HG03469 (cell line): Measurements from ENCODE around the gene ENTPD1.
"Not testable (repeated sequence)": the region's sequence is repeated elsewhere in the genome, so short reads cannot be mapped to it uniquely, and the experiment has no call there.

Source experiments
- ATAC-seq: cut with Tn5 transposase; IDR thresholded peaks from one replicate; pipeline ENCODE4 v1.9.1; 2021; ENCODE audit warnings: mild to moderate bottlenecking, moderate library complexity, moderate number of reproducible peaks; ENCODE audit not compliant: unreplicated experiment

Gene ENTPD1

DNA sequence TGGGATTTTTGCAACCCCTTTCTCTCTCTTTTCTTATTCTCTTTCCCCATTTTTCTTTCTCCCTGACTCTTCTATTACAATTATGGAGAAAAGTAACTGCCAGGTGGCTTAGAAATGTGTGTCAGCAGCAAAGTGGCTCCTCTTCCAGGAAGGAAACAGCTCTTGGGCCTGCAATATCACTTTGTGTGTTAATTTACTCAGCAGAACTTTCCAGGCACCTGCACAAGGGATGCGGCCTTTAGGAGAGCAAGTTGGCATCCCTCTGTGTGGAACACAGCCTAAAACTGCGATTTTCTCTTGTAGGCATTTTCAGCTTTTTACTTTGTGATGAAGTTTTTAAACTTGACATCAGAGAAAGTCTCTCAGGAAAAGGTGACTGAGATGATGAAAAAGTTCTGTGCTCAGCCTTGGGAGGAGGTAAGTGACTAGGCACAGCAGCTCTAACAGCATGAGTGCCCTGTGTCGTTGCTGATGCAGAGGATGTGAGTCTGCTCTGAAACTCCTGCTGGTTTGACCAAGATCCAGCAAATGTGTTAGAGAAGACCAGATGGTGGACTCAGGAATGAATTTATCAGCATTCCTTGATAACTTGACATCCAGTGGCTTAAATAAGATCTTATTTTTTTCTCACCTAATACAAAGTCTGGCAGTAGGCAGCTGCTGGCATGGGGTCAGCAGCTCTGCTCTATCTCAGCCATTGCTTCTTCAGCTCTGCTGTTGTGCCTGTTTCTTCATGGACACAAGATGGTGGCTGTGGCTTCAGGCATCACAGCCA is 104.4 kb downstream of the ENTPD1 start:
- no peak for ATAC-seq

DNA sequence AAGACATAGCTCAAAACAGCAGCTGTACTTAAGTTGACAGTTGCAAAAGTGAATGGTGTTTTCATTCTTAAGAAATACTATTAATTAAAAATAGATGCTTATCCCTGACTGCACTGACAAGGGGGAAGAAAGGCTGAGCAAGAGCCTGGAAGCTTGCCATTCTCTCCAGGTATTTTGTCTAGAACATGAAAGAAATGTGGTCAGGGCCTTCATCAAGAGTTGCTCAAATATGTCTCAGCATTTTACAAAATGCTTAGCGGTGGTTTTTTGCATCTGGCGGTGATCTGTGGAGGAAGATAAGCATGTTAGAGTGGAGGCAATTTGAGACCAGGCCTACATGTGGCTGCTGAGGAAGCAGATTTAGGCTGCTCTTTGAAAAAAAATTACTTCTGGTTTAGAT is 105.4 kb downstream of the ENTPD1 start:
- no peak for ATAC-seq

DNA sequence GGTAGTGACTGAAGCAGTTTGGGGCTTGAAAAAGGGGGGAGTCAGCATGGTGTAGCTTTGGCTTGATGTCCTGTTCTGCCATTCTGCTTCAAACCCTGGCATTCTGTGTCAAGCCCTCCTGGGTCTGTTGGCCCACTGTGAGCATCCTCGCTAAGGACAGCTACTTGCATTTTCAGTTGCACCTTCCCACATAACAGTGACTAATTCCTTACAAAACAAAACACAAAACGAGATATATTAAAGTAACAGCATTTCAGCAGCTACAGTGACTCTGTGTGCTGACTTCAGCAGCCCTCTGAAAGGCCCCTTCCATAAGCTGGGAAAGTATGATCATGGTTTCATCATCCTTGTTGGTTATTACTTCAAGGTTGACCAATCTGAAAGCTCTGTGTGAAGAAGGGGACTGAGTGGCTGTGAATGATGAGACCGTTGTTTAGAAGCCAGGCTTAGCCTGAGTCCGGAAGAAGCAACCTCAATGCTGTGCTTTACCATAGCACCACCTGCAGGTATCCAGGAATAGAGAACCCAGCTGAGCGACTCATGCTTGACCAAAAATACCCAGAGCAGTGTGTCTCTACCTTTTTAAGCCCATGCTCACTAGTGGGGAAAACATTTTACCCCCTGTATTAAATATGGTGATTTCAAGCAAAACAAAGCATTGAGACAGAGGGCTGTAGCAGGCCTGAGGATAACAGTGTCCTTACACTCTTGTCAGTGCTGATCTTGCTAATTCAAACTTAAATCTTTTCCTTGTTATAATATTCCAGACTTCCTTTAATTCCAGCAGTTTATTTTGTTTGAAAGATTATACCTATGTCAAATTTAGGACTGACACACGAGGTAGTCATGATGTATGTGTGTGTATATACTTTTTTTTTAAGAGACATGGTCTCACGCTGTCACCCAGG is 109.2 kb downstream of the ENTPD1 start:
- ATAC-seq, result peak; percentile 85

DNA sequence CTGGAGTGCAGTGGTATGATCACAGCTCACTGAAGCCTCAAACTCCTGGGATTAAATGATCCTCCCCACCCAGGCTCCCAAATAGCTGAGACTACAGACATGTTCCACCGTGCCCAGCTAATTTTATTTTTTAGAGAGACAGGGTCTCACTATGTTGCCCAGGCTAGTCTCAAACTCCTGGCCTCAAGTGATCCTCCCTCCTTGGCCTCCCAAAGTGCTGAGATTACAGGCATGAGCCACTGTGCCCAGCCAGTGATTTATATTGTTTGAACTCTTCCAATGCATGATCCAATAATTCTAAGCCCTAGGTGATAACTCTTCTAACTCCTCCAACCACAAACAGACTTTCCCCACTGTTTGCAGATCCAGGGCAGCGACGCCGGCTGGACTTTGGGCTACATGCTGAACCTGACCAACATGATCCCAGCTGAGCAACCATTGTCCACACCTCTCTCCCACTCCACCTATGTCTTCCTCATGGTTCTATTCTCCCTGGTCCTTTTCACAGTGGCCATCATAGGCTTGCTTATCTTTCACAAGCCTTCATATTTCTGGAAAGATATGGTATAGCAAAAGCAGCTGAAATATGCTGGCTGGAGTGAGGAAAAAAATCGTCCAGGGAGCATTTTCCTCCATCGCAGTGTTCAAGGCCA is 110.0 kb downstream of the ENTPD1 start:
- ATAC-seq, result no peak

DNA sequence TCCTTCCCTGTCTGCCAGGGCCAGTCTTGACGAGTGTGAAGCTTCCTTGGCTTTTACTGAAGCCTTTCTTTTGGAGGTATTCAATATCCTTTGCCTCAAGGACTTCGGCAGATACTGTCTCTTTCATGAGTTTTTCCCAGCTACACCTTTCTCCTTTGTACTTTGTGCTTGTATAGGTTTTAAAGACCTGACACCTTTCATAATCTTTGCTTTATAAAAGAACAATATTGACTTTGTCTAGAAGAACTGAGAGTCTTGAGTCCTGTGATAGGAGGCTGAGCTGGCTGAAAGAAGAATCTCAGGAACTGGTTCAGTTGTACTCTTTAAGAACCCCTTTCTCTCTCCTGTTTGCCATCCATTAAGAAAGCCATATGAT is 110.5 kb downstream of the ENTPD1 start:
- no peak for ATAC-seq

DNA sequence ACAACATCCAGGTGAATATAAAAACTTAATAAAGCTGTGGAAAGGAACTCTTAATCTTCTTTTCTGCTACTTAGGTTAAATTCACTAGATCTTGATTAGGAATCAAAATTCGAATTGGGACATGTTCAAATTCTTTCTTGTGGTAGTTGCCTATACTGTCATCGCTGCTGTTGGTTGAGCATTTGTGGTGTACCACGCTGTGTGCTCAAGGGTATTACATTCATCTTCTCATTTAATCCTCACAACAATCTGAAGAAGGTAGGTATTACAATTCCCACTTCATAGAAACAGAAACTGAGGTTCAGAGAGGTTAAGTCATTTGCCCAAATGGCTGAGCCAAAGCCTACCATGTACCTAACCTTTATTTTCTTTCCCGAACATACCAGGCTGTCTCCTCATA is 111.9 kb downstream of the ENTPD1 start:
- no peak for ATAC-seq

DNA sequence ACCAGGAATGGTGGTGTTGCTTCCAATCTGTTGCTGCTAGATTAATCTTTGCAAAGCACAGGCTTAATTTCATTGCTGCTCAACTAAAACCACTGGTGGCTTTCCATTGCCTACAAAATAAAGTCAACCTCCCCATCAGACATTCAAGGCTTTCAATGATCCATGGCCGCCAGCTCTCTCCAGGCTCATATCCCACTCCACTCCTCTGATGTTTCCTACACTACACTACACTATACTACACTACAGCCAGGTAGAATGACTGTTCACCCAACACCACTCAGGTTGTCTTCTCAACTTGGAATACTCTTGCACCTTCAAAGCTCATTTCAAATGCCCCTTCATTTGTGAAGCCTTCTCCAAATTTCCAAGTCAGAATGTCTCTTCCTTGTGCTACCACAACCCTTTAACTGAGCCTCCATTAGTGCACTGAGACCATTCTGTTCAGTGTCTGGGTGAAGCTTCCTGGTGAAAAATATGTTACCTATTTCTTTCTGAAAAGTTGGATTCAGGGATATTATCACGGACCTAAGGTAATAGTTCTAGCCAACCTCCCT is 116.3 kb downstream of the ENTPD1 start:
- ATAC-seq, result no peak

DNA sequence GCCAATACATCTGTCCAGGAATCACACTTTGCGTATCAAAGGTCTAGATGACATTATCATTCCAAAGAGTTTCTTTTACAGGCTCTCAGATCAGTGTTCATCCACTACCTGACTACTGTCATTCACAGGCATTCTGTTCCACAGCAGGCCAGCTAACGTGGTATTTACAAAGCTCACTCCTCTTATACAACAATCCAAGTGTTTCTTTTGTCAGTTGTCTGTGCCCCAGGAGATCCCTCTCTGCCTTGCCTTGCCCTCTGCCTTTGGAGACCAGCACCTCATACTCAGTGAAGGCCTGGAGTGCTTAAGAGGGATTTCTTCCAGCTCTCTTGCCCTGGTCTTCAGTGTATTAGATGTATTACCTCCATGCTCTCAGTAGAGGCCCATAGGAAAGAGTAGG is 117.2 kb downstream of the ENTPD1 start:
- no peak for ATAC-seq

DNA sequence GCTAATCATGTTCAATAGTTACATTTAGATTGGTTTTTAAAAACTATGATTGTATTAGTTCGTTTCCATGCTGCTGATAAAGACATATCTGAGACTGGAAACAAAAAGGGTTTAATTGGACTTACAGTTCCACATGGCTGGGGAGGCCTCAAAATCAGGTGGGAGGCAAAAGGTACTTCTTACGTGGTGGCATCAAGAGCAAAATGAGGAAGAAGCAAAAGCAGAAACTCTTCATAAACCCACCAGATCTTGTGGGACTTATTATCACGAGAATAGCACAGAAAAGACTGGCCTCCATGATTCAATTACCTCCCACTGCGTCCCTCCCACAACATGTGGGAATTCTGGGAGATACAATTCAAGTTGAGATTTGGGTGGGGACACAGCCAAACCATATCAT is 117.7 kb downstream of the ENTPD1 start:
- no peak for ATAC-seq

DNA sequence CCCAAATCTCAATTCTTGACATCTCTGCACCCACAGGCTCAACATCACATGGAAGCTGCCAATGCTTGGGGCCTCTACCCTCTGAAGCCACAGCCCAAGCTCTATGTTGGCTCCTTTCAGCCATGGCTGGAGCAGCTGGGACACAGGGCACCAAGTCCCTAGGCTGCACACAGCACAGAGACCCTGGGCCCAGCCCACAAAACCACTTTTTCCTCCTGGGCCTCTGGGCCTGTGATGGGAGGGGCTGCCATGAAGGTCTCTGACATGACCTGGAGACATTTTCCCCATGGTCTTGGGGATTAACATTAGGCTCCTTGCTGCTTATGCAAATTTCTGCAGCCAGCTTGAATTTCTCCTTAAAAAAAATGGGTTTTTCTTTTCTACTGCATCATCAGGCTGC is 118.8 kb downstream of the ENTPD1 start:
- not testable (repeated sequence) for ATAC-seq

DNA sequence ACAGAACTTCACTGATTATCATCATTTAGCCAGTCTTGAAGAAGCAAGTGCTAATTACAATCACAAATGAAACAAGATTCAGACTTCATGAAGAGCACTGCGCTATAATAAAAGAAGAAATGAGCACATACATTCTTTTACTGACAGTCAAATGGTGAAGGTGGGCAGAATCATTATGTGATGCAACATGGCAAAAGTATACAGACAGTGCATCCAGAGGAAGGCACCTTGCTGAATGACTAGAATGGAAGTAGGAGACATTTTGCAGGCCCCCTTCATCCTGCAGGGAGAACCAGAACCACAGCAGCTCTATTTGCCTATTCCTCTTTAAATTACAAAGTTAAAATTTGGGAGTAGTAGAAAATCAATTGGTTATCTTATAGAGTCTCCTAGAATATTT is 120.8 kb downstream of the ENTPD1 start:
- ATAC-seq, result no peak

DNA sequence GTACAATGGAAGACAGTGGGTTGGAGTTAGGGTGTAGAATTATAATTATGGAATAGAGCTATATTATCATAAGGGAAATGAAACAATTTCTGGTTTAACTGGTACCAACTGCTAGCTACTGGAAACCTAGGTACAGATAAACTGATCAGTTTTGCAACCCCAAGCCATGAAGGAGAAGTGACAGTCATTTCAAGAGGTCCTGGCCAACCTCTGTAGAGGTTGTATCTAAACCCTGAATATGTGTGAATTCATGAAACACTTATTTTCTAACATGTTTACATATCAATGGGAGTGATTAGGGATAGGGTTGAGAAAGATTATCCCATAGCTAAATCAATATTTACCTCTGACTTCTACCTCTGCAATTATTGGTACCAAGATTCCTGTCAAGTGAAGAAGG is 121.9 kb downstream of the ENTPD1 start:
- ATAC-seq, result peak; percentile 45

DNA sequence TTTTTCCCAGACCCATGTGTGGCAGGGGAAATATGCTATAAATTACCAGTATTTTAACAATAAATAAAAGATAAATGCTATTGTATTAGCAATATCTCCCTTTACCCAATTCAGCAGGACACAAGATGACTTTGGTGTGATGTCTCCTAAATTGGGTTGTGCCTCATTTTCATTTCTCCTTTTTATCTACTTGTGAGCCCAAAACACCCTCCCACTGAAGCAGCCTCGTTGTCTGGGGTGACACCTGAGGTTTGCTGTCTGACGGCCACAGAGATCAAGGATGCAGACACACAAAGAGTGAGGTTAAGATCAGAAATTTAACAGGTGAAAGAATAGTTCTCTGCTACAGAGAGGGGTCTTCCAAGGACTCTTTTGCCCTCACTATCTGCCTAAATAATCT is 124.7 kb downstream of the ENTPD1 start:
- ATAC-seq, result peak; percentile 50

DNA sequence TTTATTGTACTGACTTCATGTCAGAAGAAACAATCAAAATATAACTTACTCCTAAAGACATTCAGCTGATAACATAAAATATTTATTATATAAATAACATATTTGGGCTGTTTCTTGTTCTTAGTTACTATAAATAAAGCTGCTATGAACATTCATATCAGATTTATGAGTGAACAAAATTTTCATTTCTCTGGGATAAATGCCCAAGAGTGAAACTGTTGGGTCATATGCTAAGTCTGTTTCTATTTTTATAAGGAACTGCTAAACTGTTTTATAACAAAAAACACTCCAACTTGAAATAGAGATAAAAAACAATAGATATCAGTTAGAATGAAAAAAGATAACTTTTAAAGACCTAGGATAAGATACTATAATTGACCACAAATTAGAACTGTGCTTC is 125.4 kb downstream of the ENTPD1 start:
- no peak for ATAC-seq

DNA sequence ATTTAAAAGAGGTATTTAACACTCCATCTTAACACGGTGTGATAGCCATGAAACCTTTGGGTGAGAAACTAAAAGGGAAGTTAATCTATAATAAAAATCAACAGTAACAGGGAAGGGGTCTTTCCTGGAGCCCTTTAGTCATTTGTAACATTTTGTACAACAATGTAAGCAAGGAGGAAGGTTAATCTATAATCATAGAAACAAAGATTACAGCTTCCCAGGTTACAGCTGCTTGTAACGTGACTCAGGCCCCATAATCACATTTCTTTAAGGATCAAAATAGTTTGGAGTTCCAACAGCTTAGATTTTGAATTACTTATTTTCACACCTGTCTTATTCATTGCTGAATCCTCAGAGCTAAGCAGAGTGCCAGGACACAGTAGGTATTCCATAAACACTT is 133.9 kb downstream of the ENTPD1 start:
- ATAC-seq, result no peak

DNA sequence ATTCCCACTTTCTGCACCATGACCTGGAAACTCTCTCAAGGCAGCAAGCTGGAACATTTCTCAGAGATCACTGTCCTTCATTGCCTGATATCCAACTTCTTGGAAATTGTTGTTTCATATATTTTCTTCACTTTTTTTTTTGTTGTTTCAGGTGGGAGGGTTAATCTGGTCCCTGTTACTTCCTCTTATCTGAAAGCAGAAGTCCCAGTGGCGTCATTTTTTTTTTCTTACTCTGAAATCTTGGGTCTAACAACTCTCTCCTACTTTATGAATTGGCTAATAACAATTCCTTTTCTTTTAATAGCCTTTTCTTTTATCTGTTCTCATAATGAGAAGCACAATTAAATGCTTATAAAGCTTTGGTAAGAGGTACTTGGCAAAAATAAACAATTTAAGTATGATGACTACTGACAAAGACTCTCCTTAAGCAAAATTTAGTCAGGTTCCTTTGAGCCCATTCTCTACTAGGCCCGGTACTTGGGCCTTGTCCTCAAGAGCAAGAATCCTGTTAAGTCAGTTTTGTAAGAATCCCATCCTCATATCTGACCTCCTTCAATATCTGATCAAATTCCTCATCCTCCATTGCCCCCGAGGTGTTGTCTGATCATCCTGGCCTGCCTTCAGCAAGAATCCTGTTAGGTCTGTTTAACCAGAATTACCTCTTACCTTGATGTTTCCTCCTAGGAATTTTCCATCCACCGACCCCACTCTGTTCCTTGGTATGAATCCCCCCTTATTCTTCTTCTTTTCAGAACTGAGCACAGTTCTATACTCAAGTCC is 140.3 kb downstream of the ENTPD1 start:
- no peak for ATAC-seq

DNA sequence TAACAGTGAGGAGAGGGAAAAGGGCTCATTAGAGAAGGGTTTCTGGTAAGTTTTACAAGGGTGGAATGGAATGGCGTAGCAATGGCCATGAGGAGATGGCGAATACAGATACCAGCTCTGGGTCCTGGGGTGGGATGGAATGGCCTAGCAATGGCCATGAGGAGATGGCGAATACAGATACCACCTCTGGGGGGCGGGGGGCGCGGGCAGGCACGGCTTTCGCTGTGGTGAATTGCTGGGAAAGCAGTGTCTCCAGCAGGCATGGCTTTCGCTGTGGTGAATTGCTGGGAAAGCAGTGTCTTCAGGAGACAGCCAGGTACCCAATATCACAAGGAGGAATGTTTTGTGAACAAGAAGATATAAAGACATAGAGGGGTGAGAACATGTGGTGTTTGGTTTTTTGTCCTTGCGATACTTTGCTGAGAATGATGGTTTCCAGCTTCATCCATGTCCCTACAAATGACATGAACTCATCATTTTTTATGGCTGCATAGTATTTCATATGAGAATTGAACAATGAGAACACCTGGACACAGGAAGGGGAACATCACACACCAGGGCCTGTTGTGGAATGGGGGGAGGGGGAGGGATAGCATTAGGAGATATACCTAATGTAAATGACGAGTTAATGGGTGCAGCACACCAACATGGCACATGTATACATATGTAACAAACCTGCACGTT is 150.1 kb downstream of the ENTPD1 start:
- not testable (repeated sequence) for ATAC-seq

DNA sequence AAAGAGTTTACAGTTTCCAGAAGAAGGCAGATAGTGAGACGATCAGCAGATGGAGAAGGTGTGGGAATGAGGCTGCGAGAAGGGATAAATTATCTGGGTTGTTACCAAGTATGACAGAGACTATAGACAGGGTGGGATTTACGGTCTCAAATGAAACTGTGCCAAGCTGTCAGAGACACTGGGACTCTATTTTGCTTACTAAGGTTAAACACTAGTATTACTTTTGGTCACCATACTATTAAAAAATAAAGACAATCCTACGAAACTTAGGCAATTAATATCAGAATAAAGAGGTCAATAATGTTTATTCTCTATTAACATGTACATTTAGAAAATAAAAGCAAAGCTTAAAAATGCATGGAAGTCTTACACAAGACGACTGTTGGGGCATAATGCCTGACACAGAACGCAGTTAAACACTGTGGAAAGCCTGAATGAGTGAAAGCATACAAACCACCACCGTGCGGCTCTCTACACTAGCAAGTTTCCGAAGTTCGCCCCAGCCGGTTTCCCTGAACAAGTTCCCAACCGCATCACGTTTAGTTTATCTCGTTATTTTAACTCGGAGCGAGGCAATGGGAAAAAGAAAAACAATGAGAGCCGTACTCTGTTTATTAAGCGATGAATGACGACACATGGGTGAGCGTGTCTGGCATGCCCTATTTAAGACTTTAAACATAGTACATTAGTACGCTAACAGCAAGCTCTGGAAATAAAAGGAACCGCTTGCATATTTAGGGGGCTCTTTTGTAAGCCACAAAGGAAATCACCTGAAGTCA is 150.9 kb downstream of the ENTPD1 start:
- peak; percentile 3 for ATAC-seq
